Esophagus squamous epithelium (tissue), 5 donors: ENCODE results near the gene LIME1. TPM values are rescaled to one million over a fixed set of nuclear protein-coding genes. Genes with fewer than 3 reads are reported as not detected.

ENCODE experiments used
- DNase-seq: peaks from one replicate; lab custom pipeline; 2025; lab: John Stamatoyannopoulos, UW
- H3K27ac ChIP-seq, 4 donors: fragments of 200-600 bp; sonication (generic); one replicate each; pipeline ENCODE4 v1.5.1; 2016 to 2019; ENCODE audit warnings: mild to moderate bottlenecking in 1 of 4
- H3K27me3 ChIP-seq, 4 donors: fragments of 200-600 bp; sonication (generic); 1 replicate in 3 of 4; 2 replicates in 1 of 4; pipeline versions ENCODE4 v1.5.1 to v1.6.0; 2017 to 2021; ENCODE audit warnings: antibody characterized with exemption in 1 of 4
- H3K36me3 ChIP-seq, 3 donors: fragments of 200-600 bp; sonication (generic); one replicate each; pipeline ENCODE4 v1.5.1; 2016 to 2019
- H3K4me1 ChIP-seq, 3 donors: fragments of 200-600 bp; sonication (generic); one replicate each; pipeline ENCODE4 v1.5.1; 2017 to 2019
- H3K4me3 ChIP-seq, 4 donors: fragments of 200-600 bp; sonication (generic); 1 replicate in 3 of 4; 2 replicates in 1 of 4; pipeline ENCODE4 v1.5.1; 2016 to 2019; ENCODE audit warnings: mild to moderate bottlenecking in 2 of 4, moderate library complexity in 1 of 4
- H3K9me3 ChIP-seq, 3 donors: fragments of 200-600 bp; sonication (generic); one replicate each; pipeline ENCODE4 v1.5.1; 2016 to 2019
- CTCF ChIP-seq, 6 experiments: fragments of 450-650 bp in 4 of 6; fragments of 200-600 bp in 2 of 6; sonication (generic) in 2 of 6; IDR thresholded peaks; one replicate each; pipeline ENCODE4 v1.5.1; 2016 to 2019; ENCODE audit warnings: antibody characterized with exemption in 6 of 6, mild to moderate bottlenecking in 4 of 6, moderate library complexity in 4 of 6
- POLR2A ChIP-seq, 4 donors: fragments of 450-650 bp; IDR thresholded peaks; one replicate each; pipeline ENCODE4 v1.6.1; 2017; ENCODE audit warnings: antibody characterized with exemption in 4 of 4, mild to moderate bottlenecking in 4 of 4, moderate library complexity in 3 of 4
- WGBS, 2 donors: methylation state at CpG; one replicate each; pipeline ENCODE4 v1.1.5; 2018; 5-methylcytosine and 5-hydroxymethylcytosine counted together
- intact Hi-C: fragments of 100-400 bp; cut with DNase I; formaldehyde crosslinking; loops from one replicate; pipeline ENCODE4 v1.15.0; 2022
- total RNA-seq, 4 donors: library from RNA; depleted of rRNA; stranded (reverse); fragments of >200 nt; gene quantifications; one replicate each; pipeline ENCODE4 v1.1.0, GENCODE V29; 2016
- donor health status: DM: yes; HTN: yes; CAD: no.

LIME1 gene
- total RNA-seq, 4 donors from 2014 or later, result 10.9 to 22.3 (median 14.4) TPM

- intact Hi-C loops, result no loop called here
- TF ChIP-seq CTCF (IDR thresholded peaks at IDR 0.05) (no peak), POLR2A (IDR thresholded peaks at IDR 0.05) (no peak)
- peaks cover 10 to 48% (median 25%) of the 10 kb centered on the region in 3 donors for H3K36me3 ChIP-seq
- H3K4me3 ChIP-seq, result no peak overlapping the region
- WGBS, 2 donors, result 67 to 80% methylated on average over 2 to 3 of the region's 11 CpGs
- peaks cover 27 to 38% (median 27%) of the 10 kb centered on the region in 3 donors for H3K4me1 ChIP-seq
- no peak overlapping the region for H3K27ac ChIP-seq
- no peak for DNase-seq
- no peaks in the 10 kb centered on the region for H3K27me3 ChIP-seq
- no peaks in the 10 kb centered on the region for H3K9me3 ChIP-seq
These were observed 32.3 kb upstream of the LIME1 start for GRCh38 chr20:63703976-63704748.

DNA sequence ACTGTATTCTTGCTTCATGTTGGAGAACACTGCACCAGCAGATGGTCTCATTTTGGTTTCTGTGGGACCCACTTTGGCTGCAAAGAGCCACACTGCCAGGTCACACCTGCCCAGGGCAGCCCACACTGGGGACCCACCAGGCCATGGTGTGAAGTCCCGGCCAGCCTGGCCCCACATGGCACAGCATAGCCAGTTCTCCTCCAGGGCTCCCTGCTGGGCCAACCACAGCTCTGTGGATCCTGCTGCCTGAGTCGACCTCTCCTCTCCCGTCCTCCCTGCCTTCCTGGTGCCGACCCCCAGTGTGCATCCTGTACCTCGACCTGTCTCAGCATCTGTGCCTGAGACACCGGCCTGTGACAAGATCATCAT lies 31.7 kb upstream of the LIME1 start:
- no peak for DNase-seq
- 79 to 88% methylated on average over 5 of the region's 6 CpGs for WGBS, 2 donors
- Histone ChIP-seq H3K4me3 (no peak overlapping the region), H3K27ac (no peak overlapping the region), H3K4me1 (peaks cover 22 to 38% (median 27%) of the 10 kb centered on the region in 3 donors), H3K36me3 (peaks cover 10 to 54% (median 29%) of the 10 kb centered on the region in 3 donors), H3K9me3 (no peaks in the 10 kb centered on the region), H3K27me3 (no peaks in the 10 kb centered on the region)
- intact Hi-C loops, result no loop called here
- TF ChIP-seq POLR2A (IDR thresholded peaks at IDR 0.05), result no peak
- TF ChIP-seq CTCF (IDR thresholded peaks at IDR 0.05), result no peak

DNA sequence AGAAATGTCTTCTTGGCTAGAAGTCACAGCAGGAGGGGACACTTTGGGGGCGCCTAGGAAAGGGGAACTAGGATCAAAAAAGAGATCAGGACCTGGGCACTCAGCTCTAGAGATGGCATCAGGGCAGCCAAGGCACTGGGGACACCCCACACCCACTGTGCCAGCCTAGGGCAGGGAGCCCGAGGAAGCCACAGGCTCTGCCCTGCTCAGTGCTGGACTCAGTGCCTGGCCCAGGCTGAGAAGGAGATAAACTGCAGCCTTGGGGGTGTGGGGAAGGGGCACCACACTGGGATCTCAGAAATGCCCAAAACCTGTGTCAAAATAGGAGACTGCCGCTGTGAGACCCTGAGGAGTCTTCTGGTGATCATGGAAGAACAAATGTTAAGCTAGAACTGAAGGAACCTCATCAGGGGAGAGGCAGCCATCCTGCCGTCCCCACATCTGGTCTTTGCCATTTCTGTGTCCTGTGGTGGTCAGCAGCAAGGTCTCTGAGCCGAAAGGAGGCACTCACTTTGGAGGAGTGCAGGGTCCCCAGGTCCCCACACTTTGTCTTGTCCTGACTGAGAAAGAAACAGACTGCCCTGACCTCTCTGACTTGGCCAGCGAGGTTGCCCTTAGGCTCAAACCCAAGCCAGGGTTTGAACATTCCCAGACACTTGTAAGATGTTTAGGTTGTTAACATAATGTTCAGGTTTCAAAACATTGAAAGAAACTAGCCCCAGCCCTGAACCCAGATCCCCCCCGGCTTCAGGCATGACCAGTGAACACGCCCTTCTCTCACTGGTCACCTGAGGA lies 31.0 kb upstream of the LIME1 start:
- 90 to 92% methylated on average over 2 to 6 of the region's 8 CpGs for WGBS, 2 donors

GRCh38 chr20:63706027-63706695 lies 30.3 kb upstream of the LIME1 start:
- peaks cover 22 to 43% (median 23%) of the 10 kb centered on the region in 3 donors for H3K4me1 ChIP-seq
- H3K4me3 ChIP-seq, result peak overlapping the region in 2 of 4 donors; percentile 89 to 98
- no peaks in the 10 kb centered on the region for H3K27me3 ChIP-seq
- H3K36me3 ChIP-seq, result peaks cover 10 to 64% (median 29%) of the 10 kb centered on the region in 3 donors
- no peak for DNase-seq
- H3K27ac ChIP-seq, result peak overlapping the region; percentile 91 to 98 (median 94)
- H3K9me3 ChIP-seq, result no peaks in the 10 kb centered on the region
- TF ChIP-seq CTCF (IDR thresholded peaks at IDR 0.05), result no peak
- TF ChIP-seq POLR2A (IDR thresholded peaks at IDR 0.05), result no peak
- intact Hi-C loops, result no loop called here
- WGBS, 2 donors, result 58 to 71% methylated on average over 6 to 7 of the region's 12 CpGs

More for the DNA sequence above, 31.0 kb upstream of the LIME1 start:
- Histone ChIP-seq H3K27me3 (no peaks in the 10 kb centered on the region), H3K4me1 (peaks cover 22 to 41% (median 23%) of the 10 kb centered on the region in 3 donors), H3K4me3 (no peak overlapping the region), H3K36me3 (peaks cover 10 to 57% (median 29%) of the 10 kb centered on the region in 3 donors), H3K9me3 (no peaks in the 10 kb centered on the region), H3K27ac (no peak overlapping the region)
- DNase-seq, result no peak
- TF ChIP-seq POLR2A (IDR thresholded peaks at IDR 0.05), result no peak
- no peak for TF ChIP-seq CTCF (IDR thresholded peaks at IDR 0.05)
- intact Hi-C loops, result no loop called here
